NCI-H748 (cell line): ENCODE results near the gene MBNL1.

Source experiments
- DNase-seq: peaks from one replicate; lab custom pipeline; 2025; ENCODE audit not compliant: unreplicated experiment; lab: John Stamatoyannopoulos, UW

Gene MBNL1

GRCh38 chr3:152271501-152272236, 2.9 kb downstream of the MBNL1 start:
- DNase-seq: no peak

- no peak for DNase-seq
Measured at GRCh38 chr3:152272771-152273242, 4.1 kb downstream of the MBNL1 start.

GRCh38 chr3:152276681-152277080, 8.0 kb downstream of the MBNL1 start:
- DNase-seq: no peak

GRCh38 chr3:152277198-152277597, 8.5 kb downstream of the MBNL1 start:
- DNase-seq: no peak

- no peak for DNase-seq
Measured at GRCh38 chr3:152278756-152279427, 10.2 kb downstream of the MBNL1 start.

- DNase-seq: no peak
Measured at GRCh38 chr3:152279479-152279878, 10.8 kb downstream of the MBNL1 start.

- DNase-seq: no peak
Measured at GRCh38 chr3:152280539-152280938, 11.8 kb downstream of the MBNL1 start.

- DNase-seq: no peak
Measured at GRCh38 chr3:152281133-152281713, 12.5 kb downstream of the MBNL1 start.

GRCh38 chr3:152282813-152283212, 14.1 kb downstream of the MBNL1 start:
- DNase-seq: no peak

GRCh38 chr3:152283492-152284381, 15.0 kb downstream of the MBNL1 start:
- no peak for DNase-seq

GRCh38 chr3:152284906-152285305, 16.2 kb downstream of the MBNL1 start:
- DNase-seq: no peak

GRCh38 chr3:152285509-152285908, 16.8 kb downstream of the MBNL1 start:
- DNase-seq: no peak

- DNase-seq: no peak
Measured at GRCh38 chr3:152287898-152288576, 19.3 kb downstream of the MBNL1 start.

GRCh38 chr3:152288681-152289080, 20.0 kb downstream of the MBNL1 start:
- DNase-seq: no peak

- no peak for DNase-seq
Measured at GRCh38 chr3:152289708-152290107, 21.0 kb downstream of the MBNL1 start.

- no peak for DNase-seq
Measured at GRCh38 chr3:152290374-152290773, 21.6 kb downstream of the MBNL1 start.

- DNase-seq: no peak
Measured at GRCh38 chr3:152291238-152291637, 22.5 kb downstream of the MBNL1 start.

- DNase-seq: no peak
Measured at GRCh38 chr3:152291649-152292066, 22.9 kb downstream of the MBNL1 start.

GRCh38 chr3:152292366-152292765, 23.6 kb downstream of the MBNL1 start:
- DNase-seq: no peak

GRCh38 chr3:152293347-152294006, 24.7 kb downstream of the MBNL1 start:
- DNase-seq: no peak
